Measurements from ENCODE around the gene RAB6B. TPM values are rescaled to one million over a fixed set of nuclear protein-coding genes. Genes with fewer than 3 reads are reported as not detected.

The RAB6B gene
- total RNA-seq, 1 experiment from 2014 or later = 14.1 TPM

- intact Hi-C loops (cut with micrococcal nuclease) = no loop called here
- TF ChIP-seq MAX (IDR thresholded peaks at IDR 0.05) = no peak
- H3K27me3 ChIP-seq (ENCODE audit: insufficient read depth, low read length) = no peaks in the 10 kb centered on the region
- no peaks in the 10 kb centered on the region for H3K79me2 ChIP-seq (ENCODE audit: insufficient read depth, low read length)
- ChIA-PET POLR2A (no interaction called here), CTCF (no interaction called here), RAD21 (ENCODE audit: low non-redundant PET in 1 of 2, low total read pairs in 2 of 2, uncharacterized antibody in 2 of 2, unreplicated experiment in 2 of 2) (no interaction called here)
- no peaks in the 10 kb centered on the region for H3K4me1 ChIP-seq (ENCODE audit: control insufficient read depth in 1 of 2, insufficient read depth in 2 of 2, low read length in 2 of 2)
- no peak overlapping the region for H2AFZ ChIP-seq (ENCODE audit: low read depth, low read length, poor library complexity, severe bottlenecking)
- no peak overlapping the region for H3K9ac ChIP-seq (ENCODE audit: low read length)
- H3K9me2 ChIP-seq (ENCODE audit: insufficient read depth) = no peaks in the 10 kb centered on the region
- no peak overlapping the region for H3K27ac ChIP-seq (ENCODE audit: low read depth, low read length)
- H3K4me3 ChIP-seq (replicated peaks in 1 of 2; ENCODE audit: low read depth in 1 of 2, low read length in 2 of 2) = no peak overlapping the region
- no peaks in the 10 kb centered on the region for H4K20me1 ChIP-seq (ENCODE audit: insufficient read depth)
- no peaks in the 10 kb centered on the region for H3K9me3 ChIP-seq (ENCODE audit: control insufficient read depth in 1 of 2, insufficient read depth in 1 of 2, low read depth in 1 of 2, low read length in 2 of 2)
- no TSS peak for BruUV-seq (replicated peaks)
- H3K36me3 ChIP-seq (ENCODE audit: control insufficient read depth in 1 of 2, insufficient read depth in 2 of 2, low read length in 2 of 2) = peaks cover 0 to 4% of the 10 kb centered on the region in 2 experiments; a peak in 1 of 4 replicates
- no peak for DNase-seq (ENCODE audit: low read depth, low spot score)
- ATAC-seq = no peak
- no peak overlapping the region for H3K4me2 ChIP-seq (ENCODE audit: low read length)
These were observed 65.6 kb downstream of the RAB6B start for GRCh38 chr3:133830071-133830470.

DNA sequence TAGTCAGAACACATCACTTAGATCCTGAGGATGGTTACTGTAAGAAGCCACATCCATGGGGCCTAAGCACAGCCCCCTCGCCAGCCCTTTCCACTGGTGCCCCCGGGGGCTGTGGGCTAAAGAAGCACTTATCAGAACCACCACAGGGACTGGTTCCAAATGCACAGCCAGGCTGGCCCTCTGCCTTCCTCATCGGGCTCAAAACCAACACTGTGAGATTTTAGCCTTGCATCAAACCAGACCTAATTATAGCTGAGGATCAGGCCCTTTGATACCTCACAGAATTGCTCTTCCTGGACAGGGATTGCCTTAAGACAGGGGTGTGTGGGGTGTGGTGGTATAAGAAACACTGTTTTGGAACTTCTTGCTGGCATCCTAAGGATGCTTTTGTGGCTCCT is 66.4 kb downstream of the RAB6B start:
- no TSS peak for BruUV-seq (replicated peaks)
- no peak overlapping the region for H3K4me2 ChIP-seq (ENCODE audit: low read length)
- DNase-seq (ENCODE audit: low read depth, low spot score) = no peak
- no peak overlapping the region for H3K4me3 ChIP-seq (replicated peaks in 1 of 2; ENCODE audit: low read depth in 1 of 2, low read length in 2 of 2)
- H3K9me3 ChIP-seq (ENCODE audit: control insufficient read depth in 1 of 2, insufficient read depth in 1 of 2, low read depth in 1 of 2, low read length in 2 of 2) = no peaks in the 10 kb centered on the region
- H3K9me2 ChIP-seq (ENCODE audit: insufficient read depth) = no peaks in the 10 kb centered on the region
- H4K20me1 ChIP-seq (ENCODE audit: insufficient read depth) = no peaks in the 10 kb centered on the region
- intact Hi-C loops (cut with micrococcal nuclease) = no loop called here
- H2AFZ ChIP-seq (ENCODE audit: low read depth, low read length, poor library complexity, severe bottlenecking) = no peak overlapping the region
- H3K9ac ChIP-seq (ENCODE audit: low read length) = no peak overlapping the region
- H3K27ac ChIP-seq (ENCODE audit: low read depth, low read length) = no peak overlapping the region
- H3K79me2 ChIP-seq (ENCODE audit: insufficient read depth, low read length) = no peaks in the 10 kb centered on the region
- H3K27me3 ChIP-seq (ENCODE audit: insufficient read depth, low read length) = no peaks in the 10 kb centered on the region
- TF ChIP-seq ZFX (IDR thresholded peaks at IDR 0.05) (no peak), EZH2phosphoT487 (IDR thresholded peaks at IDR 0.05; ENCODE audit: borderline replicate concordance) (no peak), SRF (IDR thresholded peaks at IDR 0.05; ENCODE audit: low read depth) (no peak), RAD21 (IDR thresholded peaks at IDR 0.05; ENCODE audit: low read depth) (no peak), POLR2A (IDR thresholded peaks at IDR 0.05; ENCODE audit: borderline replicate concordance, extremely low read depth, insufficient read depth, insufficient read length) (no peak), FOSL1 (IDR thresholded peaks at IDR 0.05; ENCODE audit: low read depth) (no peak), TCF7L2 (IDR thresholded peaks at IDR 0.05; ENCODE audit: borderline replicate concordance, extremely low read depth, insufficient read depth, insufficient read length) (no peak), CBX3 (IDR thresholded peaks at IDR 0.05; ENCODE audit: low read depth) (no peak), SP1 (IDR thresholded peaks at IDR 0.05; ENCODE audit: low read depth) (no peak), POLR2AphosphoS5 (IDR thresholded peaks at IDR 0.05; ENCODE audit: low read depth, low read length) (no peak)
- TF ChIP-seq, protein P1, sequence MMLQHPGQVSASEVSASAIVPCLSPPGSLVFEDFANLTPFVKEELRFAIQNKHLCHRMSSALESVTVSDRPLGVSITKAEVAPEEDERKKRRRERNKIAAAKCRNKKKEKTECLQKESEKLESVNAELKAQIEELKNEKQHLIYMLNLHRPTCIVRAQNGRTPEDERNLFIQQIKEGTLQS (IDR thresholded peaks at IDR 0.05) = no peak
- ChIA-PET RAD21 (ENCODE audit: low non-redundant PET in 1 of 2, low total read pairs in 2 of 2, uncharacterized antibody in 2 of 2, unreplicated experiment in 2 of 2) (no interaction called here), CTCF (no interaction called here), POLR2A (no interaction called here)
- H3K36me3 ChIP-seq (ENCODE audit: control insufficient read depth in 1 of 2, insufficient read depth in 2 of 2, low read length in 2 of 2) = peaks cover 2 to 8% of the 10 kb centered on the region in 2 experiments; a peak in 3 of 4 replicates
- no peaks in the 10 kb centered on the region for H3K4me1 ChIP-seq (ENCODE audit: control insufficient read depth in 1 of 2, insufficient read depth in 2 of 2, low read length in 2 of 2)
- no peak for ATAC-seq

Measured in HCT116 (cell line).